ENCODE data around the gene KCNMB4.

The KCNMB4 gene, protein sequence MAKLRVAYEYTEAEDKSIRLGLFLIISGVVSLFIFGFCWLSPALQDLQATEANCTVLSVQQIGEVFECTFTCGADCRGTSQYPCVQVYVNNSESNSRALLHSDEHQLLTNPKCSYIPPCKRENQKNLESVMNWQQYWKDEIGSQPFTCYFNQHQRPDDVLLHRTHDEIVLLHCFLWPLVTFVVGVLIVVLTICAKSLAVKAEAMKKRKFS
- total RNA-seq: 3.1 to 7.0 reads per million in 2 donors

DNA sequence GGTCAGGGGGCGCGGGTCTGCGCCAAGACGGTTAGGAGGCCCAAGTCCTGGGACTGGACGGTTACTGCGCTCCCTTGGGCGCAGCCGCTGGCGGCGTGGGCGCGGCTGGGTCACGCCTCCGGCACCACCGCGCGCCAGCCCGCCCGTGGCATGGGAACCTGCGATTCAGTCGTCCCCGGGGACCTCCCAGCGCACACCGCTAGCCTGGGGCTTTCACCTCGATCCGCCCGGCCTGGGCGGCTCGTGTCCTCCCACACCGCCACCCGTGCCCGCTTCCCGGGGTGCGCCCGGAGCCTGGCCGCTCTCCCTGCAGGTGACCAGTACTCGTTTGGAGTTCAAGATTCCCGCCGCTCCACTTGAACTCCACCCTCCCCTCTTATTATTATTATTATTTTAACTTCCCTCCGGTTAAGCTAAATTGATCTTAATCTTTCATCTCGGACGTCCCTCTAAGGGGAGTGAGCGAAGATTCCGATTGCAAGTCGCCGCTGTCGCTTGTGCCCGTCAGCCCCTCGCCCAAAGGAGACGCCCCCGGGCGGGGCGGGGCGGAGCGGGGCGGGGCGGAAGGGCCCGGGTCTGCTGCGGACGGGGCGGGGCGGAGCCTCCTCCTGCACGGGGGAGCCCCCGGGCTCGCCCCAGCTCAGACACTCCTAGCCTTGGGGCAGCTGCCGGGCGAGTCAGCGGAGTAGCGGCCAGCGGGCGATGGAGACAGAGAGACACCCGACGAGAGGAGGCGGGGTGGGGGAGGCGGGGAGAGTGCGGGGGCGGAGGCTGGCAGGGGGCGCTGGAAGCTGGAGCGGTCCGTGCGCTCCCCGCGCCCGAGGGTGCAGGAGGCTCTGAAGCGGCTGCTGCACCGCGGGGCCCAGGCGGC, at the start of gene KCNMB4:
TSS of gene KCNMB4 (plus strand) at position 643 of the 871 bp plus-strand sequence. CDS start 445 bp downstream, outside the sequence.
- DNase-seq: peak; percentile 54

DNA sequence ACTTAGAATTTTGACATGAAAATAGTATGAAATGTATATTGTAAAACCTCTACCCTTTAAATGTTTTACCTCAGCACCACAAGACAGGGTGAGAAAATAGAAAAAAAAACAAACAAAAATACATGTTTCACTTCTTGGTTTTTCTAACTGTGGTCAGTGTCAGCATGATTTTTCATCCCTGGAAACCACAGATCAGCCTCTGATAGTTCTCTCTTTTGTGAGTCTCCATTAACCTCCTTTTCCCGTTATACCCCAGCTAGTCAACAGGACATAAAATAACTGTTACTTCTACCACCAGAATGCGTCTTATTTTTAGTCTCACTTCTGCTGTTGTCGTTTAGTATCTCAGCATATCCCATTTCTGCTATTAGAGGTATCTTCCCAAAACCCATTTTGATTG, 48.3 kb upstream of the KCNMB4 start:
- no peak for DNase-seq

DNA sequence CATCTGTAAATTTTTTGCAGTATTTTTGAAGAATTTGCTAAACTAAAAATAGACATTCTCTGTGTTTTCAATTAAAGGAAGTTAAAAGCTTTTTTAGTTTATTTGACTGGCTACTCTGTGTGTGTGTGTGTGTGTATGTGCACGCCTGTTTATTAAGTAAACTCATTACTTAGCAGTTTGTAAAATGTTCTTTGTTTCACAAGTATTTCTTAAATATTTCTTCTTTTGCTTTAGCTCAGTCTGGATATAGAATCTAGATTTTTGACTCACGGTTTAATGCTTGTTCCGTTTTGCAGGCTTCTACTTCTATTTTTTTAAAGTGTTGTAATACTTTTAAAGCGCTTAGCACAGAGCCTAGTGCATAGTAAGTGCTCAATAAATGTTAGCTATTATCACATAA, 46.5 kb upstream of the KCNMB4 start:
- DNase-seq: no peak

DNA sequence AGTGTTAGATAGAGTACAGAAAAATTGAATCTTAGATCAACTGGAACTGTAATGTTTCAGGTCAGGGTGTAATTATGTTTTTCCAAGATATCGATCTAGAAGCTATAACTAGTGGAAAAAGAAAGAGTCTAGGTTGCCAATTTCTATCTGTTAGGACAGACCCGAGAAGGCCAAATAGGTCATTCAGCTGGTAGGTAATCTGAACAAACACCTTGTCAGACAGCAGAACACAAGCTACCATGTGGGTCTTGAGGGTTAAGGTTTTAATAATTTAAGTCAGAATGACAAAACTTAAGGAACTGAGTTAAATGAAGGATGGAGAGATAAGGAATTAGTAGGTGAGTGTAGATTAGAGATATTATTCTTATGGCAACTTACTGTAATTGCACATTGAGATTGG, 44.9 kb upstream of the KCNMB4 start:
- no peak for DNase-seq

DNA sequence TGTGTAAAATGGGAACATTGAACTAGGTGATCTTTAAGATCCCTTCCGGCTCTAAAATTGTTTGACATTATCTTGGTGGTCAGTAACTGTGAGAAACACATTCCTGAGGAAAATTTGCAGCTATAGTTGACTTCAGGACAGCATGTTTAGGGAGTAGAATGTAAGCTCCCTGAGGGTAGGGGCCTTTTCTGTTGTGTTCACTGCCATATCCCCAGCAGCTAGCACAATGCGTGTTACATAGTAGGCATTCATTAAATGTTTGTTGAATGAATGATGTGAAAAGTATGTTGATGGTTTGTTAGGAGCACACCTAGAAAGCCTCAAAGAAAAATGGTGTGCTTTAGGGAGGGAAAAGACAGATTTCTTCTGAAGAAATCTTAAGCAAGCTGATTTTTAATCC, 38.5 kb upstream of the KCNMB4 start:
- DNase-seq: no peak

DNA sequence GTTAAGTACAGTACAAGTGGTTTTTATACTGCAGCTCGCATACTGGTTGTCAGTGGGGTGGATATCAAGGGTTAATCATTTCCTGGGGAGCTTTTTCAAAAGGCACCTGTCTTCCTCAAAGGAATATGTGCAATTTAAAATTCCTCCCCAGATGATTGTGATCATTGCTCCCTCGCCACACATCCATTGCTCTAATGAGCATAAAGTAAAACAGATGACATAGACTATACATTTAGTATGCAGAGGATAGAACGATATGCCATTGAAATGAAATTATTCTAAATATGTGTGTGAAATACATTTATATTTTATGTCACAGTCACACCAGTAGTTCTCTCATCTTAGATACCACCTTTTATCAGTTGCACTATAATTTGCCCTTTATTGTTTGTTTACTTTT, 36.4 kb upstream of the KCNMB4 start:
- no peak for DNase-seq

DNA sequence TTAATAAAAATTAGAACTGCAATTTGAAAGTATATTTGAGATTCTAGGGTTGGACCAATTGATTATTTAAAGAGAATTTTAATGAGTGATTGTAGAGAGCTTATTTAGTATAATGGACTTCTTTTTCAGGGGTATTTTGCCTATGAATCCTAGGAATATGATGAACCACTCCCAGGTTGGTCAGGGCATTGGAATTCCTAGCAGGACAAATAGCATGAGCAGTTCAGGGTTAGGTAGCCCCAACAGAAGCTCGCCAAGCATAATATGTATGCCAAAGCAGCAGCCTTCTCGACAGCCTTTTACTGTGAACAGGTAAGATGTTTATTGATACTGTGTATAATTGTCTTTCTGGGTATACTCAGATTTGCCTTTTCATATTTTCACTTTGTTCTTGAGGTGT, 35.9 kb upstream of the KCNMB4 start:
- no peak for DNase-seq

DNA sequence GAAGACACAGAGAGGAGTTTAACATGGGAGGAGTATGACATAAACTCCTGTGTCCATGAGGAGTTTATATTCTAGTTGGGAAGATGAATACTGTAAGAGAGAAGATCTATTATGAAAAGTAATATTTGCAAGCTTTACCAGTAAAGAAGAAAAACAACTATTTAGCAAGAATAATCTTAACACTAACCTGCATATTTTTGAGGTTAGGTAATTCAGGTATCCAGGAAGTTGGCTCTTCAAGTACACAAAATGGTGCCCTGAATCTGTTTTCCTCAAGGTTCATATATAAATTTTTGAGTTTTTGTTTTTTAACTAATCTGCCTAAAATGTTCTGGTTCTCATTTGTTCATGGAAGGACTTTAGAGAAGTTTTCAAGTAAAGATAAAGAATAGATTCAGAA, 33.9 kb upstream of the KCNMB4 start:
- no peak for DNase-seq

DNA sequence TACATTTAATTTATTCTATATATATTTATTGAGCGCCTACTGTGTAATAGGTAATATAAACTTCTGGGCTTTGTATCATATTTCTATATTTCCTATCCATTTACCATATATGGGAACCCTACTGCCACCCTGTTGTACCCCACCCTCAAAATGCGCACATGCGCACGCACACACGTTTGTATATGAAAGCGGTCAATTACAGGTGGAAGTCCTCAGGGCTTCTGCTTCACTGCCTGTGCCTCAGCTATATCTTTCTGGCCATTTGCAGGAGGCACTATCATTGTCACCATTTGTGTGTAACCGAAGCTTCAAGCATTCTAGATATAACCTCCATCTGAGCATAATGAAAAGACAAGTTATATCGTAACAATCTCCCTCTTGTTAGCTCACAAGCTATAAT, 31.3 kb upstream of the KCNMB4 start:
- DNase-seq: no peak

DNA sequence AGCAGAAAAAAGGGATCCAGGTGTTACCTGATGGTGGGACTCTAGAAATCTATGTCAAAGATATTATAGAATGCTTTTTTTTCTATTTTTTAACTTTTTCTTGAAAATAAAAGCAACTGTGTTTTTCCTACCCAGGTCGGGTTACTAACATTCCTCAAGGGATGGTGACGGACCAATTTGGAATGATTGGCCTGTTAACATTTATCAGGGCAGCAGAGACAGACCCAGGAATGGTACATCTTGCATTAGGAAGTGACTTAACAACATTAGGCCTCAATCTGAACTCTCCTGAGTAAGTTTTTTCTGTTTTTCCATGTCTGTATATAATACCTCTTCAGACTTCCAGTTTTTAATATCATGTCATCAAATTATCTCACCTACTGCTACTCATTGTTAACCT, 27.6 kb upstream of the KCNMB4 start:
- no peak for DNase-seq

DNA sequence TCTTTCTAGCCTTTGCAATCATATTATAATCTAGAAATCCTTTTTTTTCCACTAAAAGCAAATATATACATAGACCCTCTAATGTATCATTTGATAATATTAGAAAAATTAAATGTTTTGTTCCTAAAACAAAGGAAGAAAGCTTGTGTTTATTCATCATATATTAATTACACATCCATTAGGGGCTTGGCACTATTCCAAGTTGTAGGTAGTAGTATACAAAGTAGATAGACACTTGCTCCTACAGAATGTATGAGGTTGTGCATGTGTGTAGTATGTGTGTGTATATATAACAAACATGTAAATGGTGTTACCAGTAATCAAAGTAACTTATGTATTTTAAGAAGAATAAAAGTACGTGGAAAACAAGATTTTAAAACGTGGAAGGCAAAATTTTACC, 15.0 kb upstream of the KCNMB4 start:
- no peak for DNase-seq

DNA sequence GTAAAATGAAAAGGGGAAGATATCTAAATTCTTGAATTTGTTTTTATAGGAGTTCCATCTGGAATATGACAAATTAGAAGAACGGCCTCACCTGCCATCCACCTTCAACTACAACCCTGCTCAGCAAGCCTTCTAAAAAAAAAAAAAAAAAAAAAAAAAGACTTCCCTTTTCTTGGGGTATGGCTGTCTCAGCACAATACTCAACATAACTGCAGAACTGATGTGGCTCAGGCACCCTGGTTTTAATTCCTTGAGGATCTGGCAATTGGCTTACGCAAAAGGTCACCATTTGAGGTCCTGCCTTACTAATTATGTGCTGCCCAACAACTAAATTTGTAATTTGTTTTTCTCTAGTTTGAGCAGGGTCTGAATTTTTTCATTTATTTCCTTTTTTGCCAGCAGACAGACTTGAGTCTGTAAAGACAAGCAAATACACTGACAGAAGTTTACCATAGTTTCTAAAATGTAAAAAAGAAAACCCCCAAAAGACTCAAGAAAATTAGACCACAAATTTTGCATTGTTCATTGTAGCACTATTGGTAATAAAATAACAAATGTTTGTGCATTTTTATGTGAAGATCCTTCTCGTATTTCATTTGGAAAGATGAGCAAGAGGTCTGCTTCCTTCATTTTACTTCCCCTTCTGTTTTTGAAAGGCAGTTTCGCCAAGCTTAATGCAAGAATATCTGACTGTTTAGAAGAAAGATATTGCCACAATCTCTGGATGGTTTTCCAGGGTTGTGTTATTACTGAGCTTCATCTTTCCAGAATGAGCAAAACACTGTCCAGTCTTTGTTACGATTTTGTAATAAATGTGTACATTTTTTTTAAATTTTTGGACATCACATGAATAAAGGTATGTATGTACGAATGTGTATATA, 12.1 kb upstream of the KCNMB4 start:
- DNase-seq: no peak

DNA sequence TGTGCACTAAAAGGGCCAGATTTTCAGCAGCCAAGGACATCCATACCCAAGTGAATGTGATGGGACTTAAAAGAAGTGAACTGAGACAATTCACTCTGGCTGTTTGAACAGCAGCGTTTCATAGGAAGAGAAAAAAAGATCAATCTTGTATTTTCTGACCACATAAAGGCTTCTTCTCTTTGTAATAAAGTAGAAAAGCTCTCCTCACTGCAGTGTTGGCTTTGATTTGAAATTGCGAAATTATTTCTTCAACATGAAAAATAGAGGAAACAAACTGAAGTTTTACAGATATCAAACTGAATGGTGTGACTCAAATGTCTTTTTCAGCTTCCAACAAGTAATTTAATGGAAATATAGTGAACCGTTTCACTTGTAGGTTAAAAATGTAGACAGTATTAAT, 11.3 kb upstream of the KCNMB4 start:
- no peak for DNase-seq

DNA sequence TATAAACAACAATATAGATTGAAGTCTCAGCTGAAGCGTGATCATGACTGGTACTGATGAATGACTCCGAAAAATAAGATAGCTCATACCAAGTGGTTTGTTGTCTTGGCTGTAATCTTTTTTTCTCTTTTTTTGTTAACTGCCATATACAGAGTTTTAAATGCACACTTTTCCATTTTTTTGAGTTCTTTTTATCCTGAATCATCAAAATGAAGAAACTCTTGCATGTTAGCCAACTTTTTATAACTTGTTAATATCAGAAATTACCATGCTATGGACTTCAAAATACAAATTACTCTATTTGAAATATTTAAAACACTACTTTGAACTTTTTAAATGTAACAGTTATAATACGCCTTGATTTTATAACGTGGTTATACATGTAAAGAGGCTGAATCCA, 10.1 kb upstream of the KCNMB4 start:
- no peak for DNase-seq

DNA sequence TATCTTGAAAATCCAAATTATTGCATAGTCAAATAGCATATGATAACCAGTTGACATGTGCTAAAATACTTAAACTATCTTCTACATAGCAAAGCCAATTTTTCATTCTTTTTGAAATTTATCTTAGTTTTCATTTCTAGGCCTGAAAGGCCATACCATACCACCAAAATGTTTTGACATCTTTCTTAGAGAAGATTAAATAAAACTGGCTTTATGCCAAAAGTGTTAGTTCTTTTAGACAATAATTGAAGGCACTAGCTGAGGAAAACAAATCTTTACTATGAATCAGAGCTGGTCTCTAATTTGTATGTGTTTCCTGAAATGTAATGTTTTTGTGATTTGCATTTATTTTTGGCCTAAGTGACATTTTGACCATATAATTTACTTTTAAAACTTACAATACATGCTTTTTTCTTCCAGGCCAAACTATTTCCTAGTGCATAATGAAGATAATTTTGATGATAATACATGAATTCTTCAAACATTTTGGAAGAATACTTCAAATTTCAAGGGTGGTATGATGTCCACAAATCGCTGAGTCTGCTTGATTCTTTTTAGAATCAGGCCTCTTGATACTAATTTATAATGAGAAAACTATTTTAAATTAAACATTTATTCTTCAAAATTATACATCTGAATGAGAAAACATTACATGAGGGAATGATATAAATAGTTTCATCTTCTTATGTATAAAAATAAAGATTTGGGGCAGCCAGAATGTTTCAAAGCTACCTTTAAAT, 6.5 kb upstream of the KCNMB4 start:
- no peak for DNase-seq

DNA sequence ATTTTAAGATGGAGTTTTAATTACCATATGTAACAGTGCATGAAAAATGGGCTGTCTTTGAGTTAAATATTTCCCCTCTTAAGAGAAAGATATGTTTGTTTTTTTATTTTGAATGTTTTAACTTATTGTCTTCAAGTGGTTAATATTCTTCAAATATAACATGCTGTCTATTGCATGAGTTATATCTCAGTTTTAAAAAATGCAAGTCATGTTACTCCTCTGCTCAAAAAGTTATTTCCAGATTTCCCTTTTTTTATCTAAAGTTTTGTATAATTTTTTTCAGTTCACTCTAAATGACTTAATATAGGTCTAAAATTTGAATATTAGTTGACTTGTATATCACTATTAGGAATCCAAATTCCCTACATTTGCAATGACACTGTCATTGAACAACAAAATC, 5.9 kb upstream of the KCNMB4 start:
- no peak for DNase-seq

DNA sequence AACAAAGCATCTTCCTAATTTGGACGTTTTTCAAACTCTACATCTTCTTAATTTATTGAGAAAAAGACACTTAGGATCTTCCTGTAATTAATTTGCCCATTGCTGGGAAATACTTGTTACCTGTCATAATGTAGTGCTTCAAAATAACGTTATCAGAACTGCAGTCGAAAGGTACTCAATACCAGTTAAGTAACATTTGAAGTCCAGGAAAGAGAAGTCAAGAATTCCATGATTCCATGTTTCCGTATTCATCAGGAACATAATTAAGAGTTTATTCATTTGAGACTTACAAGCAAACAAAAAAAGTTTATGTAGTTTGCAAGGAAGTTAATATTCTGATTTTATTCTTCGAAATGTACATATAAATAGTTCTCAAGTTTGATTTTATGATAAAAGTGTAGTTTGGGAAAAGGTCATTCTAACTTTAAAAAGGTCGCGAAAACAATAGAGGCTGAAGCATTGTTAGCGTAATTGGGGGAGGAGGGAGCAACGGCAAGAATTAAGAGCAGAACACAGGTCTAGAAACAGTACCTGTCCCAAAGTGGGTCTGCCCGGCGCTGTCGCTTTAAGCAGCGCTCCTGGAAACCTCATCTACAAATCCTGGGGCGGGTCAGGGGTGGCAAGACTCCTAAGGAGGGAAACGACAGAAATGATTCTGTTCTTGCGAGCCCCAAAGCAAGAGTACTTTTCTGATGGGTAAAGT, 1.2 kb upstream of the KCNMB4 start:
- DNase-seq: no peak

DNA sequence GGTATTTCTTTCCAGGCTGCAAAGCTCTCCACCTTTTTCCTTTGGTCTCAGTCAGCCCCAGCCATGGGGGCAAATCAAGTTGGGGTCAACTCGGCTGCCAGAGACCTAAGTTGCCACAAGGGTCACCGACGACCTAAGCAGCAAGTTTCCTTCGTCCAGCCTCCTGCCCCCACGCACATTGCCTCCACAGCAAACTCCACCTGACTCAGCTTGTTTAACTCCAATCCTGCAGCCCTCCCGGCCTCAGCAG, 767 bp upstream of the KCNMB4 start:
- DNase-seq: no peak

DNA sequence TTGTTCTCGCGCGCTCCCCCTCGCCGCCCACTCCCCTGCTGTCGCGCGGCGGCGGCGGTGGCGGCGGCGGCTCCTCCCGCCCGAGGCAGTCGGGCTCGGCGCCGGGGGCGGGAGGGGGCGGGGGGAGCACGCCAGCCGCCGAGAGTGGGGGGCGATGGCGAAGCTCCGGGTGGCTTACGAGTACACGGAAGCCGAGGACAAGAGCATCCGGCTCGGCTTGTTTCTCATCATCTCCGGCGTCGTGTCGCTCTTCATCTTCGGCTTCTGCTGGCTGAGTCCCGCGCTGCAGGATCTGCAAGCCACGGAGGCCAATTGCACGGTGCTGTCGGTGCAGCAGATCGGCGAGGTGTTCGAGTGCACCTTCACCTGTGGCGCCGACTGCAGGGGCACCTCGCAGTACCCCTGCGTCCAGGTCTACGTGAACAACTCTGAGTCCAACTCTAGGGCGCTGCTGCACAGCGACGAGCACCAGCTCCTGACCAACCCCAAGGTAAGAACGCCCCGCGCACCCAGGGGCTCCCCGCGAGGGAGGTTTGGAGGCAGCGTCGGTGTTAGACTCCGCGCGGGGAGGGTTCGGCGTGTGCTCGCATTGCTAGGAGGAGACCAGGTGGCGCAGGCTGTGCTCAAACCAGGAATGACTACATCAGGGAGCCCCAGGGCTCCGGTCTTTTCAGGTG, 629 bp downstream of the KCNMB4 start:
- DNase-seq: peak; percentile 34

DNA sequence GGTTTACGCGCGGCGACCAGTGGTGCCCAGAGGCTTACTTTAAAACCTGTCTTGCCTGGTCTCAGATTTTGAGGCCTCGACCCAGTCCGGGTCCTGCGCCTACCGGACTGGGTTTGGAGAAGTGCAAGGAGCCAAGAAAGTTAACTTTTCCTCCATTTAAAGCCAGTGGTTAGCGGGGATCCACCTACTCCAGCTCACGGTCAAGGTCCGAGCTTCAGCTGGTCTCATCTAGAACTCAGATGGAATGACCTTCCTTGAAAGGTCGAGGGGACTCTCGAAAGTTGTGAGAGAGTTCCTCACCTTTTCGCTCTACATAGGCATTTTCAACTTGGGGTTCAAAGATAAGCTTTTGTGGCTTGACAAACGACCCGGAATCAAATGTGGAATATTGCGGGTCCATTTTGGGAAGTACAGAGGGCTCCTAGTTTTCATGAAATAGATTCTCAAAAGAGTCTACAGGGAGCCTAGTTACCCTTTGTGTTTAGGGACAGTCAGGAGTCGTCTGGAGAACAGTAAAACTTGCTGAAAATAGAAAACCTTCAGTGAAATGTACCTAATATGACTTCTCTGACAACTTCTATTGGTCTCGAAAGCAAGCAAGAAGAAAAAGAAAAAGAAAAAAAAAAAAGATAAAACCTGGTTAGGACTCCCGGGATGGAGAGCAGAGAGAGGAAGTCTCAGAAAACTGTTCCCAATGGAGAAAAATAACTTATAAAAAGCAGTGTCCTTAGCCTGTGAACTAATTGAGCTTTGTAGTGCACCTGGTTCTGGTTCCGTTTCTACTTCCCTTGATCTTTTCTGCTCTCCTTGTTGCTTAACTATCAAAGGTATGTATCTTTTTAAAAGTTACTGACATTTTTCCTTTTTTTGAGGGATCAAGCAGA, 1.4 kb downstream of the KCNMB4 start:
- no peak for DNase-seq

DNA sequence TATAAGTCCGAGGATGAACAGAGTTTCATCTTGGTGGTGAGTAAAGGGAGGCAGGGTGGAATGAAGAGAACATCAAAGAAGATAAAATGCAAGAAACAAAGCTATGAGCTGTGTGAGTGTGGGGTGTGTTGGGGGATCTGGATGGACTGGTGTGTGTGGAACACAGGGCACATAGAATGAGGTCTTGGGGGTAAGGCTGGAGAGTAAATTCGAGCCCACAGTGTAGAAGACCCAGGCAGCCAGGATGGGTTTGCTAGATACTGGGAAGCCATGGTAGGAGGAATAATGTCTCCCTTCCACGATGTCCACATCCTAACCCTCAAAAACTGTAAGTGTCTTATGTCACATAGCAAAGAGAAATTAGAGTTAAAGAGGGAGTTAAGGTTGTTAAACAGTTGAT, 6.8 kb downstream of the KCNMB4 start:
- no peak for DNase-seq
